ENCODE measurements around the gene LAMA5. TPM values are rescaled to one million over a fixed set of nuclear protein-coding genes. Genes with fewer than 3 reads are reported as not detected.

LAMA5 gene
- total RNA-seq, 2 experiments from 2014 or later: 53.3 to 162 TPM

GRCh38 chr20:62411479-62412193 is 44.5 kb upstream of the LAMA5 start:
- Histone ChIP-seq H3K9me2 (ENCODE audit: insufficient read depth, low read length) (no peaks in the 10 kb centered on the region), H4K20me1 (ENCODE audit: insufficient read depth, low read length) (no peaks in the 10 kb centered on the region), H3K4me1 (ENCODE audit: insufficient read depth, low read length, poor library complexity, severe bottlenecking) (peaks cover 32% of the 10 kb centered on the region), H3K27ac (ENCODE audit: low read depth, low read length, poor library complexity, severe bottlenecking) (no peak overlapping the region), H3K36me3 (ENCODE audit: insufficient read depth, low read length) (no peaks in the 10 kb centered on the region), H3K9me3 (ENCODE audit: low read length) (no peaks in the 10 kb centered on the region), H3K79me2 (ENCODE audit: insufficient read depth, low read depth, low read length) (peaks cover 1% of the 10 kb centered on the region; the same call in 1 of the 2 replicates), H3K4me3 (ENCODE audit: low read depth, low read length, poor library complexity, severe bottlenecking) (no peak overlapping the region), H3K4me2 (ENCODE audit: low read length) (no peak overlapping the region), H2AFZ (ENCODE audit: low read length) (no peak overlapping the region)
- intact Hi-C loops (cut with micrococcal nuclease; ENCODE audit: unreplicated experiment): no loop called here
- ChIA-PET POLR2A (no interaction called here), CTCF (ENCODE audit: unreplicated experiment) (no interaction called here)
- TF ChIP-seq EZH2phosphoT487 (IDR thresholded peaks at IDR 0.05; ENCODE audit: borderline replicate concordance, low read depth, low read length) (no peak), CTCF (conservative IDR thresholded peaks at IDR 0.05; ENCODE audit: low read length) (no peak)
- DNase-seq (ENCODE audit: low spot score): no peak
- no TSS peak for BruUV-seq (replicated peaks)

GRCh38 chr20:62410746-62411478 is 43.8 kb upstream of the LAMA5 start:
- no peak for DNase-seq (ENCODE audit: low spot score)
- H3K4me3 ChIP-seq (ENCODE audit: low read depth, low read length, poor library complexity, severe bottlenecking): no peak overlapping the region
- intact Hi-C loops (cut with micrococcal nuclease; ENCODE audit: unreplicated experiment): loop anchor here (1.0 kb wide), 1 partner anchor 85 kb away; no protein-coding TSS in a partner anchor
- H4K20me1 ChIP-seq (ENCODE audit: insufficient read depth, low read length): no peaks in the 10 kb centered on the region
- peaks cover 38% of the 10 kb centered on the region for H3K4me1 ChIP-seq (ENCODE audit: insufficient read depth, low read length, poor library complexity, severe bottlenecking)
- H3K79me2 ChIP-seq (ENCODE audit: insufficient read depth, low read depth, low read length): peaks cover 7% of the 10 kb centered on the region; the same call in 1 of the 2 replicates
- ChIA-PET POLR2A (interaction anchor here (0.6 kb wide), 1 partner anchor 348 kb away, joined by 4 read pairs; no protein-coding TSS in a partner anchor), CTCF (ENCODE audit: unreplicated experiment) (no interaction called here)
- H3K4me2 ChIP-seq (ENCODE audit: low read length): peak overlapping the region; percentile 53
- no peak overlapping the region for H3K27ac ChIP-seq (ENCODE audit: low read depth, low read length, poor library complexity, severe bottlenecking)
- H2AFZ ChIP-seq (ENCODE audit: low read length): no peak overlapping the region
- no peaks in the 10 kb centered on the region for H3K9me2 ChIP-seq (ENCODE audit: insufficient read depth, low read length)
- BruUV-seq (replicated peaks): no TSS peak
- H3K9me3 ChIP-seq (ENCODE audit: low read length): no peaks in the 10 kb centered on the region
- TF ChIP-seq EZH2phosphoT487 (IDR thresholded peaks at IDR 0.05; ENCODE audit: borderline replicate concordance, low read depth, low read length): no peak
- no peaks in the 10 kb centered on the region for H3K36me3 ChIP-seq (ENCODE audit: insufficient read depth, low read length)

- TF ChIP-seq EZH2phosphoT487 (IDR thresholded peaks at IDR 0.05; ENCODE audit: borderline replicate concordance, low read depth, low read length): no peak
- TF ChIP-seq CTCF (conservative IDR thresholded peaks at IDR 0.05; ENCODE audit: low read length): peak; percentile 92
- ChIA-PET POLR2A (interaction anchor here (0.6 kb wide), 1 partner anchor 349 kb away, joined by 4 read pairs; no protein-coding TSS in a partner anchor), CTCF (ENCODE audit: unreplicated experiment) (no interaction called here)
- Histone ChIP-seq H3K4me3 (ENCODE audit: low read depth, low read length, poor library complexity, severe bottlenecking) (no peak overlapping the region), H2AFZ (ENCODE audit: low read length) (peak overlapping the region; percentile 63; the same call in 1 of the 2 replicates), H3K27ac (ENCODE audit: low read depth, low read length, poor library complexity, severe bottlenecking) (no peak overlapping the region), H3K4me1 (ENCODE audit: insufficient read depth, low read length, poor library complexity, severe bottlenecking) (peaks cover 42% of the 10 kb centered on the region), H3K4me2 (ENCODE audit: low read length) (peak overlapping the region; percentile 53), H4K20me1 (ENCODE audit: insufficient read depth, low read length) (no peaks in the 10 kb centered on the region), H3K9me3 (ENCODE audit: low read length) (no peaks in the 10 kb centered on the region), H3K79me2 (ENCODE audit: insufficient read depth, low read depth, low read length) (peaks cover 7% of the 10 kb centered on the region; the same call in 1 of the 2 replicates), H3K36me3 (ENCODE audit: insufficient read depth, low read length) (no peaks in the 10 kb centered on the region), H3K9me2 (ENCODE audit: insufficient read depth, low read length) (no peaks in the 10 kb centered on the region)
- intact Hi-C loops (cut with micrococcal nuclease; ENCODE audit: unreplicated experiment): loop anchor here (1.0 to 10.0 kb wide), 3 partner anchors 86 to 382 kb away; partner anchors contain the start of gene TAF4
- DNase-seq (ENCODE audit: low spot score): peak; percentile 67
- no TSS peak for BruUV-seq (replicated peaks)
Measured at GRCh38 chr20:62409931-62410745, 43.0 kb upstream of the LAMA5 start.

Data from OCI-LY7 (cell line).